Measurements from ENCODE around the gene SLC22A4. TPM values are rescaled to one million over a fixed set of nuclear protein-coding genes. Genes with fewer than 3 reads are reported as not detected.

SLC22A4 gene
- total RNA-seq, 2 experiments from 2014 or later, result 1.3 to 1.5 TPM

DNA sequence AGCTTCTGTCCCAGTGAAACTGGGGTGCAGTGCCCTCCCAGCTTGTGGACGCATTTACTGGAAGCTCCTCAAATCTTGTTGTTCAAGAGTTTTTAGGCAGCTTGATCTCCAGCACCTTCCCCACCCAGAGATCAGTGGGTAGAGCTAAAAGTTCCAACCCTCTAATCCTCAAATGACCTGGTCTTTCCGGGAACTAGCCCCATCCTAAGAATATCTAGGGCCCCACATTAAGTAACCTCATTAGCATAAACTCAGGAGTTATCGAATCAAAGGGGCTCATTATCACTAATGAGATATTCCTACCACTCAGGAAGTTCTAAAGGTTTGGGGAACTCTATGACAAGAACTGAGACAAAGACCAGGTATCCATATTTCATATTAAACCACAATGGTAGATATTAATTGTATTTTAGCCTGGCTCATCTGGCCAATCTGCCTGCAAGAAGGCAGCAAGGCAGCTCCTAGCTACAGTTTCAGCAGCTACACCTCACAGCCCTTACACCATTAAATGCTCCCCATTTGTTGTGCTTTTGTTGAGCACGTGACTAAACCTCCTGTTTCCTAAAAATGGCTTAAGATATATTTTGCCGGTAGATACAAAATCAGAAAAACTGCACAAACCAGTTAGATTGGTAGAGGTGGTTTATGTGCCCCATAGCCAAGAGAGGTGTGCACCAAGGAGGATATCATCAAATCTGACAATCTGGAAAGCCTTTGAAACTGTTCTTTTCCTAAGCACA, 50.8 kb downstream of the SLC22A4 start:
- H3K4me1 Mint-ChIP-seq (ENCODE audit: low read depth), result no peaks in the 10 kb centered on the region
- intact Hi-C loops (cut with micrococcal nuclease), result no loop called here
- CTCF ChIA-PET, result no interaction called here
- peaks cover 9% of the 10 kb centered on the region for H3K36me3 Mint-ChIP-seq
- no peaks in the 10 kb centered on the region for H3K27me3 Mint-ChIP-seq
- H3K9me3 Mint-ChIP-seq, result no peaks in the 10 kb centered on the region
- POLR2A ChIA-PET, result no interaction called here
- no peak overlapping the region for H3K27ac Mint-ChIP-seq
- no peak overlapping the region for H3K4me3 Mint-ChIP-seq
- no peak for DNase-seq

DNA sequence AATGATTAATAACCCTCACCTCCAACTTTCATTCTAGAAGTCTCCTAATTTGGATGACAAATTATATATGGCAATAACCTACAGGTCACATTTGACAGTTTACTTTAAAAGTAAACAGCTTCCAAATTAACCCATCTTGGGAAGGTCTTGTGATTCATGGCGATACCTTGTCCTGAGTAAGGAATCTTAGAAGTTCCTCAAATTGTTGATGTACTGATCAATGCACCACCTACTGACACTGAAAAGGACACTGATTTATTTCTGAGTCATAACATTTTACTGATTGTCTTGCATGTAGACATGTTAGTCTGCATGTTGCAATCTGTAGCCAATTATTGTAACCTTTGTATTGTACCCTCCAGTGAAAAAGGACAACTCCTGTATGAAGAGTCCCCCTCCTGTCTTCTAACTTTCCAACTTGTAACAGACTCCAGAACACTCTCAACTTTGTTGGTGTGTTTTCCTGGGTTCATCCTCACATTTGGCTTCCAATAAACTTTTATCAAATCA, 59.3 kb downstream of the SLC22A4 start:
- Mint-ChIP-seq H3K4me3 (no peak overlapping the region), H3K27ac (no peak overlapping the region), H3K9me3 (no peaks in the 10 kb centered on the region), H3K4me1 (ENCODE audit: low read depth) (no peaks in the 10 kb centered on the region), H3K36me3 (peaks cover 5% of the 10 kb centered on the region), H3K27me3 (no peaks in the 10 kb centered on the region)
- no peak for DNase-seq
- CTCF ChIA-PET, result no interaction called here
- intact Hi-C loops (cut with micrococcal nuclease), result no loop called here
- POLR2A ChIA-PET, result no interaction called here

DNA sequence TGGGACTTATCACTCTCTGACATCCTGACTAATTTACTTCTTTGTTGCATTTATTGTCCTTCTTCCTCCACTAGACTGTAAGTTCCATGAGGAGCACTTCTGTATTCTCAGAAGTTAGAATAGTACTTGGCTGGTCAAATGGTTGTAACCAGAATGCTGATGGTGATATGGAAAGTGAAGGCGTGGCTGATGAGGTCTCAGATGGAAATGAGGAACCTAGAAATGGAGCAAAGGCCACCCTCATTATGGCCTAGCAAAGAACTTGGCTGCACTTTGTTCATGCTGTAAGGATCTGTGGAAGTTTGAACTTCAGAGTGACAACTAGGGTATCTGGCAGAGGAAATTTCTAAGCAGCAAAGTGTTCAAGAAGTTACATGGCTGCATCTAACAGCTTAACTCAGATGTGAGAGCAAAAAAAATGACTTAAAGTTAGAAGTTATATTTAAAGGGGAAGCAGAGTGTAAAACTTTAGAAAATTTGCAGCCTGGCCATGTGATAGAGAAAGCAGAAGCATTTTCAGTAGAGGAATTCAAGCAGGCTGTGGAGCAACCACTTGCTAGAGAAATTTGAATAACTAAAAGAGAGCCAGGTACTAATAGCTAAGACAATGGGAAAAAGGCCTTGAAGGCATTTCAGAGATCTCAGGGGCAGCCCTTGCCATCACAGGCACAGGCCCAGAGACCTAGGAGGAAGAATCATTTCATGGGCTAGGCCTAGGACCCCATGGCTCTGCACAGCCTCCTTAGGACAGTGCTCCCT, 60.4 kb downstream of the SLC22A4 start:
- Mint-ChIP-seq H3K27me3 (no peaks in the 10 kb centered on the region), H3K4me1 (ENCODE audit: low read depth) (no peaks in the 10 kb centered on the region), H3K36me3 (peaks cover 3% of the 10 kb centered on the region), H3K27ac (no peak overlapping the region), H3K9me3 (no peaks in the 10 kb centered on the region), H3K4me3 (no peak overlapping the region)
- POLR2A ChIA-PET, result no interaction called here
- intact Hi-C loops (cut with micrococcal nuclease), result no loop called here
- no peak for DNase-seq
- CTCF ChIA-PET, result no interaction called here

DNA sequence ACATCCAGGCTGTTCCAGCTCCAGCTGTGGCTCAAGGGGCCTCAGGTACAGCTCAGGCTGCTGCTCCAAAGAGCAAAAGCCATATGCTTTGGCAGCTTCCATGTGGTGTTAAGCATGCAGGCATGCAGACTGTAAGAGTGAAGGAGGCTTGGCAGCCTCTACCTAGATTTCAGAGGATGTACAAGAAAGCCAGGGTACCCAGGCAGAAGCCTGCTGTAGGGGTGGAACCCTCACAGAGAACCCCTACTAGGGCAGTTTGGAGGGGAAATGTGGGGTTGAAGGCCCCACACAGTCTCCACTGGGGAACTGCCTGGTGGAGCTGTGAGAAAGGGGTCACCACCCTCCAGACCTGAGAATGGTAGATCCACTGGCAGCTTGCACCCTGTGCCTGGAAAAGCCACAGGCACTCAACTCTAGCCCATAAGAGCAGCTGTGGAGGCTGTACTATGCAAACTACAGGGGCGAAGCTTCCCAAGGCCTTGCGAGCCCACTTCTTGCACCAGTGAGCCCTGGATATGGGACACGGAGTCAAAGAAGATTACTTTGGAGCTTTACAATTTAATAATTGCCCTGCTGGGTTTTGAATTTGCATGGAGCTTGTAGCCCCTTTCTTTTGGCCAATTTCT, 61.1 kb downstream of the SLC22A4 start:
- H3K9me3 Mint-ChIP-seq, result no peaks in the 10 kb centered on the region
- H3K4me1 Mint-ChIP-seq (ENCODE audit: low read depth), result no peaks in the 10 kb centered on the region
- H3K27ac Mint-ChIP-seq, result no peak overlapping the region
- no peaks in the 10 kb centered on the region for H3K36me3 Mint-ChIP-seq
- intact Hi-C loops (cut with micrococcal nuclease), result no loop called here
- CTCF ChIA-PET, result no interaction called here
- no peak for DNase-seq
- POLR2A ChIA-PET, result no interaction called here
- no peaks in the 10 kb centered on the region for H3K27me3 Mint-ChIP-seq
- no peak overlapping the region for H3K4me3 Mint-ChIP-seq

DNA sequence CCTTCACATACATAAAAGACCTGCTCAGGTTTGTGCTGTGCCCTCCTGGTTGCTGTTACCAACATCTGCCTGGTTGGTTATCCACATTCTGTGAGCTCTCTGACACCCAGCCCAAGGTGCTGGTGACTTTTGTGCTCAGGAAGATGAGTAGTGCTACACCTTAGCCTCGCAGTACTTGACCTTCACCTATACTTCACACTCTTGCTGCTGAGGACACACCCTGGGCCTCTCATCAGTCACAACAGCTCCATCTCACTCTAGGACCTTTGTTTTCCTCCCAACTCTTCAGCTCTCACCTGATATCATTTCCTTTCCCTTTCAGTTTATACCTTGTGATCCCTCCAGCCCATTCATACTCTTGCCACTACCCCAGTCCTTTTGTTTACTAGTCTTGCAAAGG, 64.6 kb downstream of the SLC22A4 start:
- Mint-ChIP-seq H3K9me3 (no peaks in the 10 kb centered on the region), H3K4me1 (ENCODE audit: low read depth) (no peaks in the 10 kb centered on the region), H3K27ac (no peak overlapping the region), H3K27me3 (no peaks in the 10 kb centered on the region), H3K4me3 (no peak overlapping the region), H3K36me3 (no peaks in the 10 kb centered on the region)
- POLR2A ChIA-PET, result no interaction called here
- CTCF ChIA-PET, result interaction anchor here (0.7 to 1.2 kb wide), 2 partner anchors 121 to 142 kb away, joined by 3 read pairs; no protein-coding TSS in a partner anchor
- intact Hi-C loops (cut with micrococcal nuclease), result no loop called here
- no peak for DNase-seq

DNA sequence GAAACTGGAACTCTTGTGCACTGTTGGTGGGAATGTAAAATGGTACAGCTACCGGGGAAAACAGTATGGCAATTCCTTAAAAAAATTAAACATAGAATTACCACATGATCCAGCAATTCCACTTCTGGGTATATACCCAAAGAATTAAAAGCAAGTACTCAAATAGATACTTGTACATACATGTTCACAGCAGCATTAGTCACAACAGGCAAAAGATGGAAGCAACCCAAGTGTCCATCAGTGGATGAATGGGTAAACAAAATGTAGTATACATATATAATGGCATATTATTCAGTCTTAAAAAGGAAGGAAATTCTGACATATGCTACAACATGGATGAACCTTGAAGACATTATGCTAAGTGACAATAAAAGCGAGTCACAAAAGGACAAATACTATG, 67.9 kb downstream of the SLC22A4 start:
- Mint-ChIP-seq H3K27ac (no peak overlapping the region), H3K9me3 (no peaks in the 10 kb centered on the region), H3K4me3 (no peak overlapping the region), H3K27me3 (no peaks in the 10 kb centered on the region), H3K4me1 (ENCODE audit: low read depth) (no peaks in the 10 kb centered on the region), H3K36me3 (no peaks in the 10 kb centered on the region)
- ChIA-PET CTCF (no interaction called here), POLR2A (no interaction called here)
- intact Hi-C loops (cut with micrococcal nuclease), result no loop called here
- DNase-seq, result no peak

DNA sequence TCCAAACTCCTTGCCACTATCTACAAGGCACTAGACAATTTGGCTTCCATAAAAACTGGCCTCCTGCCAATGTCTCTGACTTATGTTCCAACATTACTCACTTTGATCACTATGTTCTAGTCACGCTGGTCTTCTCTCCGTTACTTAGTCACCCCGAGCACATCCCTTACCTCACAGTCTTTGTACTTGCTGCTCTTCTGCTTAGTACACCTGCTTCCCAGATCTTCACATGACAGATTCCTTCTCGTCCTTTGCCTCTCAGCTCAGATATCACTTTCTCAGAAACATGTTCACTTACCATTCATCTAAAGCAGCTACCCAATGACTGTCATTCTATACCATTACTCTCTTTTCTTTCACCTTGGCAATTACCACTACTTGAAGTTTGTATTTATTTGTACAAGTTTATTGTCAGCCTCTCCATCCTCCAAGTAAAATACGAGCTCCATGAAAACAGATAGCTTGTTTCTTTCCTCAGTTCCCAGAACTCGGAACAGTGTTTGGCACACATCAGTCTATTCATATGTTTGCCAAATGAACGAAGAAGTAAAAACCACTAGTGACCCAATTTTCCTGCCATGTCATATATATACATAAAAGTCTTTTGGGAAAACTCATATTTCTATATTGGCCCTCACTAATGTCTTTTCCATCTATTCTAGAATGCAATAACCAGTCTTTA, 69.4 kb downstream of the SLC22A4 start:
- intact Hi-C loops (cut with micrococcal nuclease), result no loop called here
- H3K4me1 Mint-ChIP-seq (ENCODE audit: low read depth), result no peaks in the 10 kb centered on the region
- no peak overlapping the region for H3K4me3 Mint-ChIP-seq
- H3K27me3 Mint-ChIP-seq, result no peaks in the 10 kb centered on the region
- POLR2A ChIA-PET, result no interaction called here
- no peaks in the 10 kb centered on the region for H3K9me3 Mint-ChIP-seq
- H3K36me3 Mint-ChIP-seq, result no peaks in the 10 kb centered on the region
- peak; percentile 22 for DNase-seq
- CTCF ChIA-PET, result no interaction called here
- no peak overlapping the region for H3K27ac Mint-ChIP-seq

DNA sequence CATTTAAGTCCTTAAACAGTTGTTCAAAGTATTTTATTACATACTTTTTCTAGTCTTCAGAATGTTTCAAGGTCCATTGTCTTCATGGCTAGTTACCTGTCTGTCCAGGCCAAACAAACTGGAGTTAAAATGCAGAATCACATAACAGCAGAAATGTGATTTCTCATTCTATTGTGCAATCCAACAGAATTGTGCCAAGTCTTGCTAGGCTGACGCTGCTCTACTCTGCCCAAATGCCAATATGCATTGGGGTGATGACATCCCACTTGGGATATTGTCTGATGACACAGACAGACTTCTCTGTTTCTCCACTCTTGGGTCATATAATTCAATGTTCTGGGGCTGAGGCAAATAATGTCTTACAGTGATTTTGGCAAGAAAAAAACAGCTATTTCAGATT, 70.1 kb downstream of the SLC22A4 start:
- intact Hi-C loops (cut with micrococcal nuclease), result no loop called here
- Mint-ChIP-seq H3K36me3 (no peaks in the 10 kb centered on the region), H3K9me3 (no peaks in the 10 kb centered on the region), H3K4me3 (no peak overlapping the region), H3K27me3 (no peaks in the 10 kb centered on the region), H3K27ac (no peak overlapping the region), H3K4me1 (ENCODE audit: low read depth) (peaks cover 4% of the 10 kb centered on the region)
- ChIA-PET CTCF (no interaction called here), POLR2A (no interaction called here)
- no peak for DNase-seq

DNA sequence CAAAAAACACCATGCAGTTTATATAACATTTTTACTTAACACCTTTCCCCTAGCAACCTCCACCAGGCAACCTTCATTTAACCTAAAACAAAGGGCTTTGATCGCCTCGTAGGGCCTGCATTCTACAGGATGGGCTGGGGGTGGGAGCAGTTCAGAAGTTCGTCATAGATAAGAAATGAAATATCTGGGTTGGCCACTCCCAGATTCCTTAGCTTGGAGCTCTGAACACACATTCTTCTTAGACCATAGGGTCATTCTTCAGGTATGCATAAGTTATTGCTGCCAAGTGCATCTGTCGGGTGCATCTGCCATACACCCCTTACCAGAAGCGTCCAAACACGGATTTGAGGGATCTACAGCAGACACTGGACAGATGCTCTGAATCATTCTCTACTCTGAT, 71.0 kb downstream of the SLC22A4 start:
- H3K27me3 Mint-ChIP-seq, result no peaks in the 10 kb centered on the region
- POLR2A ChIA-PET, result no interaction called here
- H3K27ac Mint-ChIP-seq, result no peak overlapping the region
- peaks cover 4% of the 10 kb centered on the region for H3K4me1 Mint-ChIP-seq (ENCODE audit: low read depth)
- no peaks in the 10 kb centered on the region for H3K9me3 Mint-ChIP-seq
- CTCF ChIA-PET, result interaction anchor here (0.7 to 4.5 kb wide), 2 partner anchors 41 to 93 kb away, joined by 3 to 15 read pairs; no protein-coding TSS in a partner anchor
- intact Hi-C loops (cut with micrococcal nuclease), result no loop called here
- H3K4me3 Mint-ChIP-seq, result no peak overlapping the region
- no peaks in the 10 kb centered on the region for H3K36me3 Mint-ChIP-seq
- no peak for DNase-seq

DNA sequence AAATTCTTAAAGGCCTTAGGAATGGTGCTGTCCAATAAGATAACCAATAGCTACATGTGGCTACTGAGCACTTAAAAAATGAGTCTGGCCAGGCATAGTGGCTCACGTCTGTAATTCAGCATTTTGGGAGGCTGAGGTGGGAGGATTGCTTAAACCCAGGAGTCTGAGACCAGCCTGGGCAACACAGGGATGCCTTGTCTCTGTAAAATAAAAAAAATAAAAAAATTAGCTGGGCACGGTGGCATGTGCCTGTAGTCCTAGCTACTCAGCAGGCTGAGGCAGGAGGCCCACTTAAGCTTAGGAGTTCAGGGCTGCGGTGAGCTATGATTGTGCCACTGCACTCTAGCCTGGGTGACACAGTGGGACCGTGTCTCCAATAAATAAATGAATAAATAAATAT, 74.0 kb downstream of the SLC22A4 start:
- H3K9me3 Mint-ChIP-seq, result no peaks in the 10 kb centered on the region
- peaks cover 24% of the 10 kb centered on the region for H3K4me1 Mint-ChIP-seq (ENCODE audit: low read depth)
- ChIA-PET CTCF (interaction anchor here (1.5 to 4.5 kb wide), 3 partner anchors 96 to 178 kb away, joined by 3 to 16 read pairs (median 15); no protein-coding TSS in a partner anchor), POLR2A (no interaction called here)
- H3K4me3 Mint-ChIP-seq, result no peak overlapping the region
- no peaks in the 10 kb centered on the region for H3K27me3 Mint-ChIP-seq
- H3K36me3 Mint-ChIP-seq, result no peaks in the 10 kb centered on the region
- intact Hi-C loops (cut with micrococcal nuclease), result loop anchor here (2.0 kb wide), 1 partner anchor 73 kb away; the partner anchor contains the start of gene SLC22A4
- no peak overlapping the region for H3K27ac Mint-ChIP-seq
- no peak for DNase-seq

DNA sequence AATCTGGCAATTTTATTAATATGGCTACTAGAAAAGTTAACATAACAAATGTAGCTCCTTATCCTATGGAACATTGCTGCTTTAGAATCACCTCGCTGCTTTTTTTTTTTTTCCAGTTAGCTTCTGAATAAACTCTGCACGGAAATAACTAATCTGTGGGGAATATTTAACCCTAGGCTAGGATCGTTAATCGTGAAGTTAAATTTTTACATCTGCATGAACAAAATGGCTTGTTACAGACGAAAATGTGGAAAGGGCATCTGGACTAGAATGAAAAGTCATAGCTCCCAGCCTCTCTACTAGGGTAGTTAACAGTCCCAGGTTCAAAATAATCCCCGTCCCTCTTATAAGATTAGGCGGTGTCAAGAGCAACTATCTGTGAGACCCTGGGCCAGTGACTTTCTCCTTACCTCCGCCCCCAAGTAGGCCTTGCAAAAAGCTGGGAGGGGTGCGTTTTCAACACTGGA, 74.8 kb downstream of the SLC22A4 start:
- no peaks in the 10 kb centered on the region for H3K9me3 Mint-ChIP-seq
- peak overlapping the region; percentile 76 for H3K4me3 Mint-ChIP-seq
- peaks cover 24% of the 10 kb centered on the region for H3K4me1 Mint-ChIP-seq (ENCODE audit: low read depth)
- ChIA-PET POLR2A (interaction anchor here (0.6 to 1.7 kb wide), 8 partner anchors 10 to 682 kb away, joined by 3 to 18 read pairs (median 3); partner anchors contain the start of genes HSPA4 and SLC22A4), CTCF (interaction anchor here (0.6 to 4.5 kb wide), 13 partner anchors 10 to 306 kb away, joined by 3 to 16 read pairs (median 3); no protein-coding TSS in a partner anchor)
- no peaks in the 10 kb centered on the region for H3K27me3 Mint-ChIP-seq
- intact Hi-C loops (cut with micrococcal nuclease), result loop anchor here (1.0 to 2.0 kb wide), 2 partner anchors 74 to 97 kb away; partner anchors contain the start of gene SLC22A4
- H3K36me3 Mint-ChIP-seq, result no peaks in the 10 kb centered on the region
- no peak for DNase-seq
- H3K27ac Mint-ChIP-seq, result no peak overlapping the region

All from activated CD4-positive, alpha-beta memory T cell treated with anti-CD3 and anti-CD28 coated beads for 36 hours (primary cell).